GM12874 (cell line): ENCODE data around the gene NTNG2.

Experiments
- TF ChIP-seq, protein P1 (sequence below): IDR thresholded peaks from 2 replicates; pipeline ENCODE4 v1.5.1; 2011; ENCODE audit warnings: low read depth, mild to moderate bottlenecking, control low read depth, low read length, moderate library complexity; ENCODE audit not compliant: insufficient read depth

The NTNG2 gene

DNA sequence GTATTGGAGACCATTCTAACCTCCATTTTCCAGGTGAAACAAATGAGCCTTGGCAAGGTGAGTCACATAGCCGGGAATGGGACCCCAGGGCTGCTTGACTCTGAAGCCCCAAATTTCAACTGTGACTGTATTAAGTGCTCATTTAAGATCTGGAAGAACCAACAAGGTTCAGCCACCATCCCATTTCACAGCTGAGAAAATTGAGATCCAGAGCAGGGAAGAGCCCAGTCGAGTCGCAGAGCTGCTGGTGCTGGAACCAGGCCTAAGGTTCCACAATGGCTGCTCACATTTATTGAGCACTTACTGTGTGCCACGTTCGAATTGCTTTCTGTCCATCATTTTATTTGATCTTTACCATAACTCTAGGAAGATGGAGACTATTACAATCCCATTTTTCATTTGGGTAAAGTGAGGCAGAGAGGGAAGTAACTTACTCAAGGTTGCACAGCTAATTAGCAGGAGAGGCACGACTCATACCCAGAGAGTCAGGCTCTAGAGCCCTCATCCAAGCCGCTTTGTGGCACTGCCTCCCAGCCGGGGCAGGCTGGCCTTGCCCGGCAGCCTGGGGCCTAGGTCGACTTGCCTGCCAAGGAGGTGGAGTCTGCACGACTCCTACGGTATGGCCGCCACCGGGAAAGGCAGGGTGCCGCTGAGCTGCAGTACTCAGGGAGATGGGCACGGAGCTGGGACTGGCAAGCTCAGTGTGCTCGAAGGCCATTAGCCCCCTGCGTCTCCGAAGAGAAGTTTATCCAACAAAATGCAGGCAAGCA lies 4.3 kb upstream of the NTNG2 start:
- TF ChIP-seq, protein P1, sequence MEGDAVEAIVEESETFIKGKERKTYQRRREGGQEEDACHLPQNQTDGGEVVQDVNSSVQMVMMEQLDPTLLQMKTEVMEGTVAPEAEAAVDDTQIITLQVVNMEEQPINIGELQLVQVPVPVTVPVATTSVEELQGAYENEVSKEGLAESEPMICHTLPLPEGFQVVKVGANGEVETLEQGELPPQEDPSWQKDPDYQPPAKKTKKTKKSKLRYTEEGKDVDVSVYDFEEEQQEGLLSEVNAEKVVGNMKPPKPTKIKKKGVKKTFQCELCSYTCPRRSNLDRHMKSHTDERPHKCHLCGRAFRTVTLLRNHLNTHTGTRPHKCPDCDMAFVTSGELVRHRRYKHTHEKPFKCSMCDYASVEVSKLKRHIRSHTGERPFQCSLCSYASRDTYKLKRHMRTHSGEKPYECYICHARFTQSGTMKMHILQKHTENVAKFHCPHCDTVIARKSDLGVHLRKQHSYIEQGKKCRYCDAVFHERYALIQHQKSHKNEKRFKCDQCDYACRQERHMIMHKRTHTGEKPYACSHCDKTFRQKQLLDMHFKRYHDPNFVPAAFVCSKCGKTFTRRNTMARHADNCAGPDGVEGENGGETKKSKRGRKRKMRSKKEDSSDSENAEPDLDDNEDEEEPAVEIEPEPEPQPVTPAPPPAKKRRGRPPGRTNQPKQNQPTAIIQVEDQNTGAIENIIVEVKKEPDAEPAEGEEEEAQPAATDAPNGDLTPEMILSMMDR: no peak

DNA sequence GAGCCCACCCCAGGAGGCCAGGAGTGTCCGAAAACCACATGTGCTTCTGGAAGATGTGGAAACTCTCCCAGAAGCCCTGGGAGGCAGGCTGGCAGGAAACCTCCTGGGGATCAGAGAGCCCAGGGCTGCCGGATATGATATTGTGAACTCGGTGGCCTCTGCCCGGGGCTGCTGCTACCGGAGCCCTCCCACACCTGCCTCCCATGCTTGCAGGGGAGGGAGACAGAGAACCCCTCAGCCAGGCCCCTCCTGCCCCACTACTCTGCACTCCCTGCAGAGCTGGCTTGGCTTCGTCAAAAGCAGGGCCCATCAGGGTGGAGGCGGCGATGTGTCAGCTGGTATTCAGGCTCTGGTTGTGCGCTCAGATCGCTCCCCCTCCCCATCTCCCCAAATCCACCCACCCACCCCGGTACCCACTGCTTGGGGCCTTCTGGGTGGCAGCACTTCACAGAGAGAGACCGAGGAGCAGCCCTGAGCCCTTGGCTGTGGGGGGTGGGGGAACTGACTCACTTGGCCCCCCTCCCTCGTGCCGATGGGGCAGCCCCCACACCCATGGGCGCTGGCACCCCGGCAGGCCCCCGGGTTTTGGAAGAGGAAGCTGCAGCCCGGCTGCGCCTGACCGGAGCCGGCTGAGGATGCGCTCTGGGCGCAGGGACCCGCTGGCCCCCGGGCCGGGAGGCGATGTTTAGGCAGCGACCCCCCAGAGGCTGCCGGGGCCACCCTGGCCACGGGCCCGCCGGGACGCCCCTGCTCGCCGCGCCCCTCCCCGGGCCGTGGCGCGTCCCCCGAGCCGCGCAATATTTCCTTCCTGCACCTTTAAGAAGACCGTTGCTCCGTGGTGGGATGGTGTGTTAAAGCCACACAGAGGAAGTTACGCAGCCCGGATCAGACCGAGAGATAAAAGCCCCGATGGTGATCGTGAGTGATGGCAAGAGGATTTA lies 786 bp upstream of the NTNG2 start:
- TF ChIP-seq, protein P1: no peak

GRCh38 chr9:132162764-132163456 lies 1.1 kb downstream of the NTNG2 start:
- TF ChIP-seq, protein P1: no peak

DNA sequence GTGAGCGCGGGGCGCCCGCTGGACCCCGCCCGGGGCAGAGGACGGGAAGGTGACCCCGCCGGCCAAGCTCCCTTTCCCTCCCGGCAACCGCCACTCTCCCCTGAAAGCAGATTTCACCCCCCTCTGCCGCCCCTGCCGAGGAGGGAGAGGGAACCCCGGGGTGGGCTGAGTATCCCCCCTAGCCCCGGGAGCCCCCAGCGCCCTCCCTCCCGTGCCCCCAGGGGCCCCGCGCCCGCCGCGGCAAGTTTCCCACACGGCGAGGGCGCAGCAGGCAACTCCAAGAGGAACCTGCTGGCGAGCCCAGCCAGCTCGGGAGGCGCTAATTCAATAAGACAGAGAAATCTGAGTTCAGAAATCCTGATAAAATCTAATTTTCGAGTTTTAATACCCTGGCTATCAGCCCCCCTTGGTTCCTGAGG lies 1.6 kb downstream of the NTNG2 start:
- TF ChIP-seq, protein P1: no peak

GRCh38 chr9:132163876-132164603 lies 2.2 kb downstream of the NTNG2 start:
- TF ChIP-seq, protein P1: no peak

DNA sequence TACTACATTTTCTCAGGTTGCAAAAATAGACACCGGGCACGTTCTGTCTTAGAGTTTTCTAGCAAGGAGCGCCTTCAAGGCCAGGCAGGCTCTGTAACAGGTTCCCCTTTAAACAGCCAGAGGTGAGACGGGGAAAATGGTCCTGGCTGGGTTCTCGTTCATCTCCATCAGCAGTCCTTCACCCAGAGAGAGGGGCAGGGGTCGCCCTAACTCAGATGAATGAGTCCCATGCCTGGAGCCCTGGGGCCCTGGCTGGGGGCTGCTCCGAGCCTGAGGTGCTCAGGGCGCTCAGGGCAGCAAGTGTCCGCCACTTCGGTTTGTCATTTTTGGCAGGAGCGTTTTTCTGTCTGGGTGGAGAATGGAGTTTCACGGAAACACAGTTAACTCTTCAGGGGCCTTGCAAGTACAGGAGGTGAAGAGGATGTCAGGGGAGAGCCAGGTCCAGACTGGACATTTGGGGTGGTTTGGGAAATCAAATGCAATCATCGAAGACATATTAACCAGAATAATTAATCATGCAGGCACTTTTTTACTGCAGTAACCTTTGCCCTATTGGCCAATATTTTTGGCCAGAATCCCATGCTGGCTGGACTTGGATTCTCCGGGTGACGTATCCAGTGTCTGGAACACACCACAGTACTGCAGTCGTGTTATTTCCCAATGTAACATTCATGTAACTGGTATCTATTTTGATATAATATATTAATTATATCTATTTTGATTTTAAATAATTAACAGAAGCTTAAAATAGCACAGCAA lies 2.9 kb downstream of the NTNG2 start:
- TF ChIP-seq, protein P1: no peak
